GM19043 (cell line): ENCODE results near the gene SS18L1.

Experiments used
- ATAC-seq: cut with Tn5 transposase; IDR thresholded peaks from one replicate; pipeline ENCODE4 v1.9.1; 2021; ENCODE audit warnings: low read depth; ENCODE audit not compliant: unreplicated experiment

The SS18L1 gene

DNA sequence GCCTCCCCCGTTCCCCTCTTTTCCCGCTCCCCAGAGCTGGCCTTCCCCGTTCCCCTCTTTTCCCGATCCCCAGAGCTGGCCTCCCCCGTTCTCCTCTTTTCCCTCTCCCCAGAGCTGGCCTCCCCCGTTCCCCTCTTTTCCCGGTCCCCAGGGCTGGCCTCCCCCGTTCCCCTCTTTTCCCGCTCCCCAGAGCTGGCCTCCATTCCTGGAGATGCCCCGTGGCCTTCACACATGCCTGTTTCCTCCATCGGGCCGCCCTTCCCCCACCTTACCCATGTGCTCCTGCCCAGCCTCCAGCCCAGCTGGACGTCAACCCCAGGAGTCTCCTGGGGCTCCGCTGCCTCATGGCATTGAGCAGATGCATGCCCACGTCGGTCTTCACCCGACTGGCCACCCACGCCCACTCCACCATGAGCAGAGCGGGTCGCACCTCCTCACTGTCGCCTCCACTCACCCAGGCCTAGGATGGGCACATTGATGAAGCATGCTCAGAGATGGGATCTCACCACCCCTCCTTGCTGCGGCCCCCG, 8.3 kb downstream of the SS18L1 start:
- no peak for ATAC-seq

DNA sequence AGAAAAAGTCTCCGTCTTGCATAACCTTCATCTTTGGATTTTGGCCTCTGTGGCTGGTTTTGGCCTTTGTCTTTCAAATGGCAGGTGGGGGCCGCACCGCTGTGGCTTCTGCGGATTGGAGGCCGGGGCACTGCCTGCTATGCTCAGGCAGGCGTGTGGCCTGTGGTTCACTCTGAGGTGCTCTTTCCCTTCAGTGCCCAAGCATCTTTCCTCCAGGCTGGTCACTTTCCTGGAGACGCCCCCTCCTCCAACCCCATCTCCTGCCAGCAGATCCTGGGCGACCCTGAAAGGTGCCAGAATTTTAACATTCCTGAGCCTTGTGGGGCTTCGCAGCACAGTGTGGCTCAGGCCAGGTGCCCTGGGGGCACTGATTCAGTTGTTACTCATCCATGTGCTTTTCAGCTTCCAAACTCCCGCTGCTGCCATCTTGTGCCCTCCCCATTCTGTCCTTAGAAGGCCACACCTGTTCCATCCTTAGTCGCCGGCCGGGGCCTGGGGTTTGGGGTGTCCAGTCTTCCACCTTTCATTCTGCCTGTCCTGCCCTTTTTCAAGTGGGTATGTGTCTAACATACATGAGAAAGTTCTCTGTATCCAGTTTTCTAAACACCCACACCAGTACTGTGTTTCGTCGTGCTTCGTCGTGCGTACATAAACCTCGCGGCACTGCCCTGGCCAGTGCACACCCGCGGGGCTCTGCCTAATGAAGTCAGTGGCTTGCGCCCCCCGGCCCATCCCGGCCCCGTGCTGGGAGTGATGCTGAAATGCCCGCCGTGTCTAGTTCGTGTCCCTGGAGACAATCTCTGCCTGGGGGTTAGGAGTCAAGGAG, 12.1 kb downstream of the SS18L1 start:
- ATAC-seq: no peak

DNA sequence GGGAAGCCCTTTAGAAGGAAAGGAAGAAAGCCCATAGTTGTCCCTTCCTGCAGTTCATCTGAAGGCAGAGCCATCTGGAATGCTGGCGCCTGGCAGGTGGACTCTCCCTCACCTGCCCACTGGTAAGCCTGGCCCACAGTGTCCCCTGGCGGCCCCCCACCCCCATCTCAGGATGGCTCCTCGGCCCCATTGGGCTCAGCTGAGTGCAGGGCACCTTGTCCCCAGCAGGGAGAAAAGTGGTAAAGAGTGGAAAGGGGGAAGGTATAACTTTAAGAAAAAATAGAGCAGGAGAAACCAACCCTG, 12.6 kb downstream of the SS18L1 start:
- ATAC-seq: no peak

DNA sequence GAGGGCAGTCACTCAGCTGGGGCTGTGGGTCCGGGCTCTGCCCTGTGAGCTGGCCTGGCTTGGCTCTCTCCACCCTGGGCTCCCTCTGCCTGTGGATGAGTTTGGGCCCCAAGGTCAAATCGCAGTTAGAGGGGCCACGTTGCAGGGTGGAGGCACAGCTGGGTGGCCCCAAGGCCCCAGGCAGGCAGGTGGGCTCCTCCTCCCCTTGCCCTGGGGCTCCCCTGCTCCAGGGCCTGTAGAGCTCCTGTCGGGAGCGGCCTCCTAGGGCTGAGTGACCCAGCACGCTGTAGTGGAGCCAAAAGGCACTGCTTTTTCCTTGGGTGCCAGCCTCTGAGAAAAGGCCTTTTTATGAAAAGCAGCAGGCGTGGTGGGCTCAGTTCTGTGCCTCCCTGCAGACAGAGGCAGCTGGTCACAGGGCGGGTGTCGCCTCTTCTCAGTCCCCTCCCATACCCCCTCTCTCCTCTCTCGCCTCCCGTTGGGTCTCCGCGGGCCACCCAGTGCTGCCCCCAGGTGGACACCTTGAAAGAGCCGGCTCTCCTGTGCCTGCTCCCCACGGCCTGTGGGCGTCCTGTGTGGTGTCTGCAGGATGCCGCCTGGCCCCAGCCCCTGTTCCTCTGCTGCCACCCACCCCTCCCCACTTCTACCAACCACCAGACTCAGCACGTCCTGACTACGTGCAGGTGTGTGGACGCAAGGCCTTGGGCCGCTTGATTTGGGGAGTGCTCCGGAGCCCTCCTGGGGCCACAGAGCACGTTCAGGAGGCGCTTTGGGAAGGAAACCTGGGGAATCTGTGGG, 13.2 kb downstream of the SS18L1 start:
- ATAC-seq: peak; percentile 61

DNA sequence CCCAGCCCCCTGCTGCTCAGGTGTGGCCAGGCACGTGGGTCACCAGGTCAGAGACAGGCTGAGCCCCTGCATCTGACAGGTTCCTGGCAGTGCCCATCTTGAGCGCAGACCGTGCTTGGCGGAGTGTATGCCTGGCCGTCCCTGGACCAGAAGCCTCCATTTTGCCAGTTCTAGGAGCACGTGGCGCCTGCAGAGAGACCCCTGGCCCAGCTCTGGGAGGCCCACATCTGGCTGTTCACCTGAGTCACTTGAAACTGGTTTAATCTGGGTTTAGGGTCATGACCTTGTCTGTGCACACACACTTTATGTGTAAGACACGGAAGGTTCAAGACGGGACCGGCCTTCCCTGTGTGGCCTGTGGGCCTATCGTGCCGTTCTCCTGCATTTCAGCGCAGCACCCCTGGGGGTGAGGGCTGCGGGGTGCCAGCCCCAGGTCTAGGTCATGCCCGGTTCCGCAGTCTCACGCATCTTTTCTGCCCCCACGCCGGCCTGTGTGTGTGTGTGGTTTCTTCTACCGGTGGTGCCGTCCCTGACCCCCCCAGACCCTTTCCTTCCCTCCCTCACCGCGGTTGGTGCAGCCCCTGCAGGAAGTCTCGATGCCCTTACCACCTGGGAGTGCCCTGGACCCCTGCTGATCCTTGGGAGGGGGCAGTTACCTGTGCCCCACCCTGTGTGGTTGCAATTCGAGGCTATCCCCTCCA, 14.0 kb downstream of the SS18L1 start:
- ATAC-seq: no peak

DNA sequence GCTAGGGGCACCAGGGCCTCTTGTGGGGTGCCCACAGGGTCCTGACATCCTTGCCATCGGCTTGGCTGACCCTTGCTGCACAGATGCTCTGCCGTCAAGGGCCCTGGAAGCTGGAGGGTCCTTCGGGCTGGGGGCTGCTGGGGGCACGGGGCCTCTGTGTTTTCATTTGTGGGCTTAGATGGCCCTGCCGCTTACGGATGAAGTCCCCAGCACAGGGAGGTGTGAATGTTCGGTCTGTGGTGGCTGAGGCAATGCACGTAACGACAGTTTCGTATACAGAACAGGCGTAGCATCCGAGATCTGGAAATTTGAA, 14.5 kb downstream of the SS18L1 start:
- no peak for ATAC-seq

DNA sequence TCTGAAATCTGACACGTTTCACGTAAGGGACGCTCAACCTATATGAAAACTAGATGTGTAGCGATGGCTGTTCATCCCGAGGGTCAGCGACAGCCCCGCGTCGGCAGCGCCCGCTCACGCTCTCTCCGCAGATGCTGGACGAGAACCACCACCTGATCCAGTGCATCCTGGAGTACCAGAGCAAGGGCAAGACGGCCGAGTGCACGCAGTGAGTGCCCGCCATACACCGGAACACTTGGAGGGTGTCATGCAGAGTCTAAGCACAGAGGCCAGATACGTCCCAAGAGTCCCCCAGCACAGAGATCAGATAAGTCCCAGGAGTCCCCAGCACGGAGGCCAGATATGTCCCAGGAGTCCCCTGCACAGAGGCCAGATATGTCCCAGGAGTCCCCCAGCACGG, 15.0 kb downstream of the SS18L1 start:
- no peak for ATAC-seq

DNA sequence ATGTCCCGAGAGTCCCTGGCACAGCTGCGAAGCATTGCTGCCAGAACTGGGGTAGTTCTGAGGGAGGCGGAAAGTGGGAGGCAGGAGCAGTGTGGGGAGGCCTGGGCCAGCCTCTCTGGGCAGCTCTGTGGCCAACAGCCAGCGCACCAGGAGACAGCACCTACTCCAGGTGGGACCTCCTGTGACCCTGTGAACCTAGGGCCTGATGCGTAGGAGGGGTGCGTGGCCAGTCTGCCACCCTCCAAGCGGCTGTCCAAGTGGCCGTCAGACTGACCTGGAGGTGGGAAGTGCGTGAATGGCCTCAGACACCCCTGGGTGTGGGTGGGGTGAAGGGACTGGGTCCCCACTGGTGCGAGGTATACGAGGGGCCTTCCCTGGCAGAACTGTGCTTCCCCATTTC, 15.5 kb downstream of the SS18L1 start:
- ATAC-seq: no peak

DNA sequence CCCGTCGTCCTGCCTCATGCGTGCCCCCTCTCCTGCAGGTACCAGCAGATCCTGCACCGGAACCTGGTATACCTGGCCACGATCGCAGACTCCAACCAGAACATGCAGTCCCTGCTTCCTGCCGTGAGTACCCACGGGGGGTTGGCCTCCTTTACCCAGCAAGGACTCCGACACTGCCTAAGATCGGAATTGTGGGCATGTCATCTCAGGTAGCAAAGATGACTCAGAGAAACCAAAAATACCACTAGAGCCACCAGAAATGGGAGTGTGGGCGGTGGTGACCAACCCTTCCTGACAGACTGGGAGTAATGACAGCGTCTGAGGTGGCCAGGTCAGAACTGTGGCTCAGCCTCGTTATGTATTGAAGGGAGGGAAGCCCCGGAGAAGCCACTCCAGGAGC, 16.3 kb downstream of the SS18L1 start:
- ATAC-seq: no peak

DNA sequence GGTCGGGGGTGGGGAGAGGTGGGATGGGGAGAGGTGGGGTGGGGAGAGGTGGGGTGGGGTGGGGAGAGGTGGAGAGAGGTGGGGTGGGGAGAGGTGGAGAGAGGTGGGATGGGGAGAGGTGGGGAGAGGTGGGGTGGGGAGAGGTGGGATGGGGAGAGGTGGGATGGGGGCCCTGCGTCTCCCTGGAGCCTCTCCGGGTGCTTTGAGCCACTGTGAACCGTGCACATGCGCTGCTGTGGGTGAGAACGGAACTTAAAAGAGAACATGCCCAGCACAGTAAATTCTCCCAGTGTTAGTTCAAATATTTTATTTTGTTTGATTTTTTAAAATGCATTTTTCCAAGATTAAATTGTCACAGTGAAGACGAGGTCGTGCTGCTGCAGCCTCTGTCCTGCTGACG, 16.7 kb downstream of the SS18L1 start:
- ATAC-seq: no peak

DNA sequence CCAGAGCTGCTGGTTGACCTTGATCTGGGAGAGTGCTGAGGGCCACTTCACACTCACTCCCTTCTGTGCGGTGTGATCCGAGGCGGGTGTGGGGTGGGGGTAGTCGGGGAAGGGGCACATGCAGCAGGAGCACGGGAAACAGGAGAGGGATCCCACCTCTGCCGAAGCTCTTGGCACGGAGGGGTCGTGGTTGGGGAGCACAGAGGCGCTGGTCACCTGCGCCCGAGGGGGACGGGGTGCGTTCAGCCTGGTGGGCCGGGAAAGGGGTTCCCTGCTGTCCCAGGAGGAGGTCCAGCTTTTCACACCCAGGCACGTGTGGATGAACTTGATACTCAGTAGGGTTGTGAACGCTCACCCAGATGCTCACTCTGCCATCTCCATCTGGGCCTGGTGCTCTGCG, 17.3 kb downstream of the SS18L1 start:
- no peak for ATAC-seq

DNA sequence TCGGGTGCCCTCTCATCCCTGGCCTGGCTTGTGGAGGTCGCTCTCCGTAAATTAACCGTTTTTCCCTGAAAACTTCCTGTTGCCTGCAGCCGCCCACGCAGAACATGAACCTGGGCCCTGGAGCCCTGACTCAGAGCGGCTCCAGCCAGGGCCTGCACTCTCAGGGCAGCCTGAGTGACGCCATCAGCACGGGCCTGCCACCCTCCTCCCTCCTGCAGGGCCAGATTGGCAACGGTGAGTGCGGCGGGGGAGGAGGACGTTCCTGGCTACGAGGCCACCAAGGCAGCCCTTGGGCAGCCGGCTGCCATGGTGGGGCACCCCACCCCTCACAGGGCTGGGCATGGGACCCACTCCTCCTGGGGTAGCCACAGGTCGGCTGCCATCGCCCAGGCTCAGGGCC, 17.8 kb downstream of the SS18L1 start:
- ATAC-seq: no peak

DNA sequence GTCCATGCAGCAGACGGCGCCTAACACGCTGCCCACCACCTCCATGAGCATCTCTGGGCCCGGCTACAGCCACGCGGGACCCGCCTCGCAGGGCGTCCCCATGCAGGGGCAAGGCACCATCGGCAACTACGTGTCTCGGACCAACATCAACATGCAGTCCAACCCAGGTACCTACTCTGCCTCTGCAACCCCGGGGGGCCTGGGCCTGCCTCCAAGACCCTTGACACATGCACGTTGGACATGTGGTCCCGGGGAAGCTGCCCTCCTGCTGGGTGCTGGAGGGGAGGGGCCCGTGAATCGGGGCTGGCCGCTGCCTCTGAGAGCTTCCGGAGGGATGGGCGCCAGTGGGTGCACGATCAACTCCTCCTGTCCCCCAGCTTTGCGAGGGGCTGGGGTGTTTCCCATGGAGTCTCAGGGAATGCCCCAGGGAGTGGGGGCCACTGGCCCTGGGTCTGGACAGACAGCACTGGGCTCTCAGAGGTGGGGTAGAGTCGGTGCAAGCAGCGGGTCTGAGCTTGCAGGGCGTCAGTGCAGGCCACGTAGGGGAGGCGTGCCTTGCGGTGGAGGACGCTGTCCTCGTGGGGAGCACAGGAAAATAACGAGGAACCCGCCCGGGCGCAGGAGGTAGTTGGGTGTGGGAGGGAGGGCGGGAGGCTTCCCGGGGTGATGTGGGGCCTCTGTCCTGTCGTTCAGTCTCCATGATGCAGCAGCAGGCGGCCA, 19.4 kb downstream of the SS18L1 start:
- ATAC-seq: no peak

DNA sequence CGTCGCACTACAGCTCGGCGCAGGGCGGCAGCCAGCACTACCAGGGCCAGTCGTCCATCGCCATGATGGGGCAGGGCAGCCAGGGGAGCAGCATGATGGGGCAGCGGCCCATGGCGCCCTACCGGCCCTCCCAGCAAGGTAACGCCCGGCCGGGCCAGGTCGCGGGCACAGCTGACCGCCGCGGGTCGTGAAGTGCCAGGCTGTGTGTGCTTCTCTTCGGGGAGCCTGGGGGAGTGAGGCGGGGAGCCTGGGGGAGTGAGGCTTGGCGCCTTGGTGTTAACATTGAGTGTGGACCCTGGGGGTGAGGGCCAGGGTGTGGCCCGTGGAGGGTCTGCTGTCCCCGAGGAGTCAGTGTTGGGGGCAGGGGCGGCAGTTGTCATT, 19.9 kb downstream of the SS18L1 start:
- ATAC-seq: no peak

DNA sequence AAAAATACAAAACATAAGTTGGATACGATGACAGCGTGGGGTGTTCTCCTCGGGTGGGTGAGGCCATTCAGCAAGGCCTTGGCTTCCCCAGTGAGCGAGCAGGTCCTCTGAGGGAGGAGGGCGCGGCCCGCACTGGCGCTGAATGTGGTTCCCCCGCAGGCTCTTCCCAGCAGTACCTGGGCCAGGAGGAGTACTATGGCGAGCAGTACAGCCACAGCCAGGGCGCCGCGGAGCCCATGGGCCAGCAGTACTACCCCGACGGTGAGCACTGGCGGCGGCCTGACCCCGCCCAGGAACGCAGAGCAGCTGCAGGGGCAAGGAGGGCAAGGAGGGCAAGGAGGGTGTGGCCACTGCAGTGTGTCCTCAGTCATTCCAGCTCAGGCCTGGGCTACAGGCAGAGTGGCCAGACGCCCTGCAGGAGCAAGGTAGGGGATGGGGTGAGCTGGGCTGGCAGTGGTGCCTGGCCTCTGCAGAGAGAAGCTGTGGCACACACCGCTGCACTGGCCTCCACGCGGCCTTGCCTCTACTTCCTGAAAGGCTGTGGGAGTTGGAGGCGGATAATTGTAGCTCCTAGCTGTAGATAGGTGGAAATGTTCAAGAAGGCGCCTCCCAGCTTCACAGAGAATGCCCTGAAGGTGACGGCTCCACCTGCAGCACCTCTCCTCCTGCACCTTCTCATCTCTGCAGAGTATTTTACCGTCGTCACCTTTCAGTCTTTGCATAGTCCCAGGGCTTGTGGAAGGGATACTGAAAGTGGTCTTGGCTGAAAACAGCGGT, 20.6 kb downstream of the SS18L1 start:
- ATAC-seq: no peak

DNA sequence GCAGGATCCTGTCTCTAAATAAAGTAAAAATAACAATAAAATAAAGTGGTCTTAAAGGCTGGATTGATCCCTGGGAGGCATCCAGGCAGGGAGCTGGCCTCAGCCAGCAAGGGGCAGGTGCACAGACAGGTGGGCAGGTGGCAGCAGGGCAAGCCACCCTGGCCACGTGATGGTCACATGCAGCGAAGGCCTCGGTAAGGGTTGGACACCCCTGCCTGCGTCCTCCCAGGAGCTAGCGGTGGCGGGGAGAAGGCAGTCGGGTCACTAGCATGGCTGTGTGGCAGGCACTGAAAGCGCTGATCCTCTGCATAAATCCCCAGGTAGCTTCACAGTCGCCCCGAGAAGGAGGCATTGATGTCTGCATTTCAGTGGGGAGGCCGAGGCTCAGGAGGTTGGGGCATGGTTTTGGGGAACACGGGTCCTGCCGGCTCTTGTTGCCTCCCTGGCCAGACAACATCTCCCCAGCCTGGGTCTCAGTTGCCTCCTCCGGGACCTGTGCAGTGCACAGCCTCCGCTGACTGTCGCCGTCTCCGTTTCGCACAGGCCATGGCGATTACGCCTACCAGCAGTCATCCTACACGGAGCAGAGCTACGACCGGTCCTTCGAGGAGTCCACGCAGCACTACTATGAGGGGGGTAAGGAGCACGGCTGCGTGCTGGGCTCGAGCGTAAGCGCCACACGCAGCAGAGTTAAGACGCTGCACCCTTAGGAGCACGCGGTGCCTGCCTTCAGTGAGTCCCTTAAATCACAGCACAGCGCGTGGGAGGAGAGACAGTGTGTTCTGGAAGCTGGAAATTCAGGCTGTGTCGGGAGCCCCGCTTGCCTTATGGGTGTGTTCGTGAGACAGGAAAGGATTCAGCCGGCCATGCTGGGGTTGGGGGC, 21.6 kb downstream of the SS18L1 start:
- ATAC-seq: no peak

DNA sequence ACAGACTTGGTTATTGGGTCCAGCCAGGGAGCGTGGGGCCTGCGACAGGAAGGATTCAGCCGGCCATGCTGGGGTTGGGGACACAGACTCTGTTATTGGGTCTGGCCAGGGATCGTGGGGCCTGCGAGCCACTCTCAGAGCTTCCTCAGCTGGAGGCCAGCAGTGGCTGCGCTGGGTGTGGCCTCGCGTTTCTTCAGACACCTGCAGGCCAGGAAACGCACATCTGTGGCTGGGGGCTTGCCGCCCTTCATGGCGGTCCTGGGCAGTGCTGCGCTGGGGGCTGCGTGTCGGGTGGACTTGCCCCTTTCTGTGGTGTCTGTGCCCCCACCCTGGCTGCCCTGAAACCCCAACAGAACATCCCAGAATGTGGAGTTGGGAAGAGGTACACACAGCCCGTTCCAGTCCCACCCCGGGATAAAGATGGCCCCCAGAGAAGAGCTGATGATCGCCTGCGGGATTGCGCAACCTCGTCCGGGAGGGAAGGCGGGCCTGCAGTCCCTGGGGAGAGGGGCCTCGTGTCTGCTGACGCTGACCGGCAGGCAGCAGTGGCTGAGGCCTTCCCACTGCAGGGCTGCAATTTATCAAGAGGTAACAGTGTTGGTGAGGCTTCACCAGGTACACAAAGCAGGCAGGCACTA, 22.3 kb downstream of the SS18L1 start:
- no peak for ATAC-seq

DNA sequence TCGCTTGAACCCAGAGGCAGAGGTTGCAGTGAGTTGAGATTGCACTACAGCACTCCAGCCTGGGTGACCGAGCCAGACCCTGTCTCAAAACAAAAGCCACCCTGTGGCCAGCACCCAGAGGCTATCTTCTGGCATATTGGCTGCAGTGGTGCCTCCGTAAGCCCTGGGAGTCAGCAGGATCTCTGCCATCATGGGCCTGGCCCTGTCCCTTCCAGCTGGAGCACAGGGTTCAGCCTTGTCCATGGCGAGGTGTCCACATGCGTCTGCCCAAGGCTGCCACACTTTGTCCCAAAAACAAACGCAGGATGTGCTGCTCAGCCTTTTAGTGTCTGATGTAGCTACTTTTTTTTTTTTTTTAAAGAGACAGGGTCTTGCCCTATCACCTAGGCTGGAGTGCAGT, 23.9 kb downstream of the SS18L1 start:
- no peak for ATAC-seq

DNA sequence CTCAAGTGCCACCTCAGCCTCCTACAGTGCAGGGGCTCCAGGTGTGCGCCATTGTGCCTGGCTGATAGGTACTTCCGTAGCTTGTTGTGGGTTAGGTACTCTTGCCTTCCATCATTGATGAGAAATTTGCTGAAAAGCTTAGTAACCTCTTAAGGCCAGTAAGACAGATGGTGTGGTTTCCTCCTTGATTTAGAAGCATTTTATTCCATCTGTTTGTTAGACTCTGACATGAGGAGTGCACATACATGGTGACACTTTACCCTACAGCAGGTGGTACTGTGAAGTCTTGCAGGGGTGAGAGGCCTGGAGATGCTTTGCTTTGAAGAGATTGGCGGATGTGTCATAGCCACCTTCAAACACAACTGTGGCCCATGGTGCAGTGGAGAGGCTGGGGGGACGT, 24.5 kb downstream of the SS18L1 start:
- ATAC-seq: no peak
